ENCODE measurements around the gene BTD. TPM values are rescaled to one million over a fixed set of nuclear protein-coding genes. Genes with fewer than 3 reads are reported as not detected.
A peak's percentile ranks its signal among the peaks of the same experiment; 100 is the strongest.

The BTD gene
- total RNA-seq, 1 experiment from 2014 or later, result 37.7 TPM

GRCh38 chr3:15636028-15636709 is 34.6 kb downstream of the BTD start:
- peak; percentile 98 for DNase-seq (ENCODE audit: low read depth)

GRCh38 chr3:15637131-15637951 is 35.8 kb downstream of the BTD start:
- DNase-seq (ENCODE audit: low read depth), result no peak

GRCh38 chr3:15638193-15638890 is 36.8 kb downstream of the BTD start:
- DNase-seq (ENCODE audit: low read depth), result no peak

GRCh38 chr3:15638891-15639262 is 37.3 kb downstream of the BTD start:
- peak; percentile 47 for DNase-seq (ENCODE audit: low read depth)

- DNase-seq (ENCODE audit: low read depth), result peak; percentile 63
These were observed 43.7 kb downstream of the BTD start for GRCh38 chr3:15645246-15645645.

GRCh38 chr3:15645740-15646501 is 44.4 kb downstream of the BTD start:
- DNase-seq (ENCODE audit: low read depth), result peak; percentile 99

GRCh38 chr3:15646851-15647511 is 45.4 kb downstream of the BTD start:
- DNase-seq (ENCODE audit: low read depth), result peak; percentile 100

GRCh38 chr3:15647611-15648167 is 46.1 kb downstream of the BTD start:
- peak; percentile 99 for DNase-seq (ENCODE audit: low read depth)

GRCh38 chr3:15649341-15649740 is 47.8 kb downstream of the BTD start:
- DNase-seq (ENCODE audit: low read depth), result no peak

GRCh38 chr3:15649858-15650257 is 48.3 kb downstream of the BTD start:
- no peak for DNase-seq (ENCODE audit: low read depth)

DNA sequence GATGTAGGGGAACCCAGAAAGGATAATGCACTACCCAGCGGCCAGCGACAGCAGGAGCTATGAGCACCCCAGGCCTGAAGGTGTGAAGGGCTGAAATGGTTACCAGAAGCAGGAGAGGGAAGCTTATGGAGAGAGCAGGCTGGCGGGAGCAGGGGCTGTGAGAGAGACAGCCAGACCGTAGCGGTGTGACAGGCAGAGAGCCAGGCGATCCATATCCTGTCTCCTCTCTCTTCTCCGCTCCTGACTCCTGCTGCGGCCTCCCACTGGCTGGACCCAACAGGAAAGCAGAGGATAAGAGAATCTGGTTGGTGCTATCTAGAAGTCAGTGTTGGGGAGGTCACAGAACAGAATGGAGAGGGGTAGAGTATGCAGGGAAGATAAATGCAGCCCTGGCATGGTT is 49.9 kb downstream of the BTD start:
- no peak for DNase-seq (ENCODE audit: low read depth)

DNA sequence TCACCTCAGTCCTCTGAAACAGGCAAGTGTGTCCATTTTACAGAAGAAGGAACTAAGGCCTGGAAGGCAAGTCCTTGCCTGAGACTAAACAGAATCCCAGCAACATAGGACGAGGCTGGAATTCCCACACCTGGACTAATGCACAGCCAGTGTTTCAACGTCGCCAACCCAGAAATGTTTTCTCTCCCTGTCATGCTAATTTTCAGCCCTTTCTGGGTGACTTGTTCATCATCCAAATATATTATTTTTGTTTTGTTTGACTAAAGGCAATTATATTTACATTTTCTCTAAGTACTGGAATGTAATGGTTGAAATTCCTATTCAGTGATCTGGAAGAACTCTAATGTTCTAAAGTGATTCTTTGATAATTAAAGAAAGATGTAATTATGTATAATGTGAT is 51.8 kb downstream of the BTD start:
- DNase-seq (ENCODE audit: low read depth), result no peak

- DNase-seq (ENCODE audit: low read depth), result no peak
These were observed 52.6 kb downstream of the BTD start for GRCh38 chr3:15654127-15654526.

GRCh38 chr3:15654891-15655290 is 53.3 kb downstream of the BTD start:
- peak; percentile 63 for DNase-seq (ENCODE audit: low read depth)

GRCh38 chr3:15656342-15656741 is 54.8 kb downstream of the BTD start:
- no peak for DNase-seq (ENCODE audit: low read depth)

GRCh38 chr3:15657016-15657415 is 55.5 kb downstream of the BTD start:
- no peak for DNase-seq (ENCODE audit: low read depth)

- peak; percentile 86 for DNase-seq (ENCODE audit: low read depth)
These were observed 57.9 kb downstream of the BTD start for GRCh38 chr3:15659254-15659975.

GRCh38 chr3:15660055-15660935 is 58.8 kb downstream of the BTD start:
- no peak for DNase-seq (ENCODE audit: low read depth)

DNA sequence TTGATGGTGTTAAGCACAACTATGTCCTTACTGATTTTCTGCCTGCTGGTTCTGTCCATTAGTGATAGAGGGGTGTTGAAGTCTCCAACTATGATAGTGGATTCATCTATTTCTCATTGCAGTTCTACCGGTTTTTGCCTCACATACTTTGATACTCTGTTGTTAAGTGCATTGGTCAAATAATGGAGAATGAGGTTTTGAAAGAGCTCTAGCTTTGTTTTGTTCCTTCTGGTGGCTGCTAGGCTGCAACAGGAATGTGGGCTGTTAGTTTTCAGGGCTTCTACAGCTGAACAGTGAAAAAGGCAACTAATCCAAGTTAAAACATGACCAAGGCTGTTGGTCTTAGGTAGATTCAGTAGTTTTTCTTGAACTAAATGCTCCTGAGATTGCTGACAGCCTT is 62.6 kb downstream of the BTD start:
- DNase-seq (ENCODE audit: low read depth), result no peak

Data from RPMI7951 (cell line).